Fibroblast of lung (primary cell): ENCODE results near the gene AMDHD2.

Source experiments
- CTCF ChIP-seq, 2 donors: IDR thresholded peaks in 1 of 2; conservative IDR thresholded peaks in 1 of 2; 1 replicate in 1 of 2; 2 replicates in 1 of 2; pipeline ENCODE4 v1.5.1; 2011 to 2012; ENCODE audit warnings: low read length in 2 of 2, control low read depth in 1 of 2, inconsistent platforms in 1 of 2, low read depth in 1 of 2, mild to moderate bottlenecking in 1 of 2
- EZH2 ChIP-seq: IDR thresholded peaks from 2 replicates; pipeline ENCODE4 v1.5.1; 2012; ENCODE audit warnings: low read length, control low read depth, mild to moderate bottlenecking; ENCODE audit errors: missing control alignments

GRCh38 chr16:2516391-2517240, 3.6 kb upstream of the AMDHD2 start:
- no peak for TF ChIP-seq CTCF (conservative IDR thresholded peaks at IDR 0.05 in 1 of 2, IDR thresholded peaks at IDR 0.05 in 1 of 2; ENCODE audit: low read depth in 1 of 2, low read length in 2 of 2)
- no peak for TF ChIP-seq EZH2
